SK-N-SH treated with all-trans-retinoic acid at 6 μM for 48 hours (cell line): ENCODE results near the gene LRCOL1.

Experiments
- ARNTL ChIP-seq: fragments of 450-650 bp; formaldehyde crosslinking; IDR thresholded peaks from 2 replicates; pipeline ENCODE4 v1.5.0; 2020; ENCODE audit warnings: low read depth, mild to moderate bottlenecking, moderate library complexity, borderline replicate concordance
- CREB5 ChIP-seq: fragments of 250-450 bp; sonication (Bioruptor Pico); IDR thresholded peaks from 2 replicates; pipeline ENCODE4 v1.5.1; 2020; ENCODE audit warnings: low read depth, mild to moderate bottlenecking, moderate library complexity
- CSDC2 ChIP-seq: fragments of 250-450 bp; sonication (Bioruptor Pico); IDR thresholded peaks from 2 replicates; pipeline ENCODE4 v1.5.0; 2020; ENCODE audit warnings: mild to moderate bottlenecking, moderate library complexity
- CSRNP3 ChIP-seq: fragments of 250-450 bp; sonication (Bioruptor Pico); IDR thresholded peaks from 2 replicates; pipeline ENCODE4 v1.5.1; 2021; ENCODE audit warnings: mild to moderate bottlenecking, moderate library complexity
- ESRRG ChIP-seq: fragments of 250-450 bp; sonication (Bioruptor Pico); IDR thresholded peaks from 2 replicates; pipeline ENCODE4 v1.6.1; 2021; ENCODE audit warnings: mild to moderate bottlenecking
- PATZ1 ChIP-seq: fragments of 250-450 bp; sonication (Bioruptor Pico); IDR thresholded peaks from 2 replicates; pipeline ENCODE4 v1.8.0; 2020; ENCODE audit warnings: mild to moderate bottlenecking, moderate library complexity, borderline replicate concordance
- POU6F1 ChIP-seq: fragments of 250-450 bp; sonication (Bioruptor Pico); IDR thresholded peaks from 2 replicates; pipeline ENCODE4 v1.8.0; 2021; ENCODE audit warnings: low read depth, mild to moderate bottlenecking, moderate library complexity, borderline replicate concordance
- PPARA ChIP-seq: fragments of 250-450 bp; sonication (Bioruptor Pico); IDR thresholded peaks from 2 replicates; pipeline ENCODE4 v1.5.0; 2020; ENCODE audit warnings: mild to moderate bottlenecking, borderline replicate concordance
- RARB ChIP-seq: fragments of 250-450 bp; sonication (Bioruptor Pico); IDR thresholded peaks from 2 replicates; pipeline ENCODE4 v1.8.0; 2021; ENCODE audit warnings: mild to moderate bottlenecking, moderate library complexity
- SNAI2 ChIP-seq: fragments of 250-450 bp; sonication (Bioruptor Pico); IDR thresholded peaks from 2 replicates; pipeline ENCODE4 v1.5.0; 2020; ENCODE audit warnings: mild to moderate bottlenecking, moderate library complexity
- ZC3H10 ChIP-seq: fragments of 250-450 bp; sonication (Bioruptor Pico); IDR thresholded peaks from 2 replicates; pipeline ENCODE4 v1.5.1; 2021; ENCODE audit warnings: mild to moderate bottlenecking, moderate library complexity
- ZFP3 ChIP-seq: fragments of 250-450 bp; sonication (Bioruptor Pico); IDR thresholded peaks from 2 replicates; pipeline ENCODE4 v1.5.0; 2020; ENCODE audit warnings: mild to moderate bottlenecking, moderate library complexity
- ZNF8 ChIP-seq: fragments of 450-650 bp; formaldehyde crosslinking; IDR thresholded peaks from 2 replicates; pipeline ENCODE4 v1.5.0; 2020; ENCODE audit warnings: mild to moderate bottlenecking, moderate library complexity

- no peak for TF ChIP-seq SNAI2 (CRISPR knock-in tag)
- TF ChIP-seq ESRRG (CRISPR knock-in tag) = no peak
- TF ChIP-seq CSRNP3 (CRISPR knock-in tag) = no peak
- no peak for TF ChIP-seq ZNF8
- no peak for TF ChIP-seq POU6F1 (CRISPR knock-in tag)
- no peak for TF ChIP-seq ARNTL (CRISPR knock-in tag)
- TF ChIP-seq ZFP3 (CRISPR knock-in tag) = no peak
- TF ChIP-seq CSDC2 (CRISPR knock-in tag) = no peak
- TF ChIP-seq CREB5 (CRISPR knock-in tag) = no peak
- no peak for TF ChIP-seq RARB (CRISPR knock-in tag)
- no peak for TF ChIP-seq PPARA (CRISPR knock-in tag)
- TF ChIP-seq ZC3H10 = no peak
- no peak for TF ChIP-seq PATZ1 (CRISPR knock-in tag)
Measured at GRCh38 chr12:132596016-132596415, 14.4 kb downstream of the LRCOL1 start.
